Measurements from ENCODE around the gene ZNF530.

Gene ZNF530

DNA sequence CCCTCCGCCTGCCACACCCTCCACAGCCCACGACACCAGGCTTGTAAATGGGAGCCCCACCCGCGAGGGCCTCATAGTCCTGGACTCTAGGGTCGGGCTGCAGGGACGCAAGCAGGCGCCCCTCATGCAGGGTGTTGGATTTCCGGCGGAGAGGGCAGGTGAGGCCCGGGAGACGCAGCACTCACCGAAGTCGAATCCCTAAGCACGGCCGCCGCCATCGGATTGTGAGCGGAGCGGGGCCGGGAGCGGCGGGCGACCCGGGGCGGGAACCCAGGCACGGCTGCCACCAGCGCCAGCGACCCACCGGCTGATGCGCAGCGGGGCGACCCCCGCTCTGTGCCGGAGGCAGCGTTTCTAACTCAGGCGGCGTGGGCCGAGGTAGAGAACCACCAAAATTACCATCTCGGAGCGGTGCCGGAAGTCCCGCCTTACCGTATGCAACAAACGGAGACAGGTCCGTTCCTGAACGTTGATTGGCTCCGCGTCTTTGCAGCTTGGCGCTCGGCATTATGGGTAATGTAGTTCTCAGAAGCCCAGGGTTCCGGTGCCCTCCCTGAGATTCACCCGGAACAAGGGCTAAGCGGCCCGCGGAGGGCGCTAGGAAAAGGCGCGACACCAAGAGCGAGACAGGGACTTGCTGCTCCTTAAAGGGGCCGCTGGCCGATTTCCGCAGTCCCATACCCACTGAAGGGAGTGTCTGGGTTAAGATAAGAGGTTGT lies 21.0 kb upstream of the ZNF530 start, which contains the start of gene ZNF416:
ZNF416 (minus strand) TSS at position 425 of the 719 bp plus-strand sequence; CDS start at position 218, 207 bp downstream.
- Mint-ChIP-seq H3K27ac (ENCODE audit: low read depth) (peak within 1 kb of the TSS; percentile 59), H3K36me3 (ENCODE audit: insufficient read depth) (peaks cover 18% of the 10 kb centered on the region), H3K4me1 (peaks cover 27% of the 10 kb centered on the region), H3K27me3 (no peaks in the 10 kb centered on the region), H3K9me3 (peaks cover 38% of the 10 kb centered on the region), H3K4me3 (peak within 1 kb of the TSS; percentile 80)
- DNase-seq (ENCODE audit: low spot score in 2 of 2) (peak; percentile 86 to 96), ATAC-seq (replicated peaks; ENCODE audit: extremely low read depth, poor library complexity, severe bottlenecking) (peak; percentile 97)

DNA sequence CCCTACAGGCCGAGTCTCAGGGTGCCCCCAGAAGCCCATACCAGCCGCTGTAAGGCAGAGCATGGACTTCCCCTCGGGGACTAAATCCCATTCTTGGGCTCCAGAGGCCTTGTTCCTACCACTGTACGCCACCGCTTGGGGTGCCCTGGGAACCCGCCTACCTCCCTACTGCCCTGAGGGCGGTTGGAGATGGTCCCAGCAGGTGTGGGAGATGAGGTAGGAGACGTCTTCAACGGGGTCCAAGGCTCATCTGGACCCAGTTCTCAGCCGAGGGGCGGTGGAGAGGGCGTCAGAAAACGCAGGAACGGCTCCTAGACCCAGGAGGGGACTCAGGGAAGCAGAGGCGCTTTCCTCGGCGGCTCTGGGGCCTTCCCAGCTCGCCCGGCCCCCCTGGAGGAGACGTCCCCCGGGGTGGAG lies 16.6 kb upstream of the ZNF530 start:
- H3K36me3 Mint-ChIP-seq (ENCODE audit: insufficient read depth): peaks cover 5% of the 10 kb centered on the region
- DNase-seq (ENCODE audit: low spot score in 2 of 2) (no peak), ATAC-seq (replicated peaks; ENCODE audit: extremely low read depth, poor library complexity, severe bottlenecking) (no peak)
- peaks cover 14% of the 10 kb centered on the region for H3K4me1 Mint-ChIP-seq
- peaks cover 27% of the 10 kb centered on the region for H3K9me3 Mint-ChIP-seq
- H3K27me3 Mint-ChIP-seq: no peaks in the 10 kb centered on the region
- no peak overlapping the region for H3K4me3 Mint-ChIP-seq
- no peak overlapping the region for H3K27ac Mint-ChIP-seq (ENCODE audit: low read depth)

DNA sequence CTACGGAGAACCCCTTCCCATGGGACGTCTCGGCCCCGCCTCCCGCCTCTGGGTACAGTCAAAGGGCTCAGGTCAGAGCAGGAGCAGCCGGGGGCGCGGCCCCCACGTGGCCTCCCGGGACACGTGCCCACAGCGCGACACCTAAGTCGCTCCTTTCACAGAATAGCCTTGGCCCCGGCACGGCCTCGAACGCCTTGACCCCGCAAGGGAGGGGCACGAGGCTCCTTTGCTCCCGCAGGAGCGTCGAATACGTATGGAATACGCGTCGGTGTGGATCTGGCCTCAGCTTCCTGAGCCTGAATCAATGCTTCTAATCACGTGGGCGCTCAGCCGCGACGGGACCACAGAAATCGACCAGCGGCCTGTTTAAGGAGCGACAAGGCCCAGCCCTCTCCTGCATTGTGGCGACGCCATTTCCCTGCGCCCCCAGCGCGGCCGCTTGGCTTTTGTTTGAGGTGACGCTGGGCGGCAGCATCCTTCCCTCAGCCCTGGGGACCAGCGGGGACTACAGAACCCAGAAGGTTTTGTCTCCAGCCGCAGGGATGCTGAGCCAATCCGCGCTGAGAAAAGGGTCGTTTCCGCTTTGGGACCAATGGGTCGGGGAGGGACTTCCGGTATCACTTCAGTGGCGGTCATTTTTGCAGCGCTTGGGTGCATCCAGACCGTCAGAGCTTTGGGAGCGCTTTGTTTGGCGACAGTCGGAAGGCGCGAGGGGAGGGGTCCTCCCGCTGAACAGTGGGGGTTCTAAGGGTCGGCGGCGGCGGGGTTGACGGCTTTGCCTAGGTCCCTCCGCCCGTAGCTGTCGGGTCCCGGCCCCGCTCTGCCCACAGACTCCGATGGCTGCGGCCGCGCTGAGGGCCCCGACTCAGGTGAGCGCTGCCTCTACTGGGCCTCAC lies 15.9 kb upstream of the ZNF530 start, which contains the start of gene ZIK1:
ZIK1 (plus strand) TSS at position 625 of the 896 bp plus-strand sequence; CDS start at position 837, 212 bp downstream.
- H3K27me3 Mint-ChIP-seq: no peaks in the 10 kb centered on the region
- H3K4me3 Mint-ChIP-seq: peak within 1 kb of the TSS; percentile 84
- peaks cover 14% of the 10 kb centered on the region for H3K4me1 Mint-ChIP-seq
- peaks cover 5% of the 10 kb centered on the region for H3K36me3 Mint-ChIP-seq (ENCODE audit: insufficient read depth)
- peak within 1 kb of the TSS; percentile 63 for H3K27ac Mint-ChIP-seq (ENCODE audit: low read depth)
- peak; percentile 76 for ATAC-seq (replicated peaks; ENCODE audit: extremely low read depth, poor library complexity, severe bottlenecking)
- peaks cover 30% of the 10 kb centered on the region for H3K9me3 Mint-ChIP-seq
- DNase-seq (ENCODE audit: low spot score in 2 of 2): peak; percentile 51 to 69

DNA sequence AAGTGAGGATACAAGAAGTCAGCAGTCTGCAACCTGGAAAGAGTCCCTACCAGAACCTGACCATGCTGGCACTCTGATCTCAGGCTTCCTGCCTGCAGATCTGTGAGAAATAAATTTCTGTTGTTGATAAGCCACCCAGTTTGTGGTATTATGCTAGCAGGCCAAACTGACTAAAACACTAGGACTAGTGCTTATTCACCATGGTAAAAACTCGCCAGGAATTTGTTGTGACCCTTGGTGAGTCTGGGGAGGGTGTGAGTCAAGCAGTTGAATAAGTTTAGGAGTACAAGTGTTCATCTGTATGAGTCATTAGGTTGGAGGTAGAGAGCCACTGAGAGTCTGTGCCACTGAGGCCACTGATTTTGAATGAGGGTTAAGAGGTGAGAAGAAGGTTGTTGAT lies 12.2 kb upstream of the ZNF530 start:
- H3K4me1 Mint-ChIP-seq: peaks cover 13% of the 10 kb centered on the region
- DNase-seq (ENCODE audit: low spot score in 2 of 2): no peak
- no peak overlapping the region for H3K4me3 Mint-ChIP-seq
- H3K9me3 Mint-ChIP-seq: peaks cover 40% of the 10 kb centered on the region
- no peak for ATAC-seq (replicated peaks; ENCODE audit: extremely low read depth, poor library complexity, severe bottlenecking)
- peaks cover 7% of the 10 kb centered on the region for H3K36me3 Mint-ChIP-seq (ENCODE audit: insufficient read depth)
- H3K27ac Mint-ChIP-seq (ENCODE audit: low read depth): no peak overlapping the region
- no peaks in the 10 kb centered on the region for H3K27me3 Mint-ChIP-seq

DNA sequence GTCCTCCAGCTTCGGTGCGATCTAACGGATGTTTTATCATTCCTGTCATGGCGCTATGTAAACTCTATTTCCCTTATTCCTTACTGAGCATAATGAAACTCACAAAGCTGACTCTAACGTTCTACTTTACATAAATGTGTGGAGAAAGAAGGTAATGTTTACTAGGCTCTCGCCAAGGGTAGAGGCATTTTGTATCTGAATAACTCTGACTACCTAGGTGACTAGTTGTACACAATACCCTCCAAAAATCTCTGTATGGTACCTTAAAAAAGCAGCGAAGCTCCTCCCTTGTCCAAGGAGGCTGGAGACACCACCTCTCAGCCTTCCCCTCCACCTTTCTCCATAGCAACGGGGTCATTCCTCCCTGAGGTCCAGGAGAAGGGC lies 316 bp upstream of the ZNF530 start:
- Mint-ChIP-seq H3K36me3 (ENCODE audit: insufficient read depth) (peaks cover 4% of the 10 kb centered on the region), H3K9me3 (peaks cover 28% of the 10 kb centered on the region), H3K27ac (ENCODE audit: low read depth) (peak overlapping the region; percentile 68), H3K4me3 (peak overlapping the region; percentile 81), H3K4me1 (peaks cover 22% of the 10 kb centered on the region), H3K27me3 (no peaks in the 10 kb centered on the region)
- ATAC-seq (replicated peaks; ENCODE audit: extremely low read depth, poor library complexity, severe bottlenecking): no peak
- DNase-seq (ENCODE audit: low spot score in 2 of 2): no peak

DNA sequence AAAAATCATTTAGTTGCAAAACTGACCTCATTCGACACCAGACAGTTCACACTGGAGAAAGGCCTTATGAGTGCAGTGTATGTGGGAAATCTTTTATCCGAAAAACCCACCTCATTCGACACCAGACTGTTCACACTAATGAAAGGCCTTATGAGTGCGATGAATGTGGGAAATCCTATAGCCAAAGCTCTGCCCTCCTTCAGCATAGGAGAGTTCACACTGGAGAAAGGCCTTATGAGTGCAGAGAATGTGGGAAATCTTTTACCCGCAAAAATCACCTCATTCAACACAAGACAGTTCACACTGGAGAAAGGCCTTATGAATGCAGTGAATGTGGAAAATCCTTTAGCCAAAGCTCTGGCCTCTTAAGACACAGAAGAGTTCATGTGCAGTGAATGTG lies 7.2 kb downstream of the ZNF530 start:
- no peak for ATAC-seq (replicated peaks; ENCODE audit: extremely low read depth, poor library complexity, severe bottlenecking)
- H3K36me3 Mint-ChIP-seq (ENCODE audit: insufficient read depth): peaks cover 13% of the 10 kb centered on the region
- no peaks in the 10 kb centered on the region for H3K4me1 Mint-ChIP-seq
- no peak overlapping the region for H3K27ac Mint-ChIP-seq (ENCODE audit: low read depth)
- no peak for DNase-seq (ENCODE audit: low spot score in 2 of 2)
- H3K4me3 Mint-ChIP-seq: no peak overlapping the region
- H3K27me3 Mint-ChIP-seq: no peaks in the 10 kb centered on the region
- peaks cover 31% of the 10 kb centered on the region for H3K9me3 Mint-ChIP-seq

DNA sequence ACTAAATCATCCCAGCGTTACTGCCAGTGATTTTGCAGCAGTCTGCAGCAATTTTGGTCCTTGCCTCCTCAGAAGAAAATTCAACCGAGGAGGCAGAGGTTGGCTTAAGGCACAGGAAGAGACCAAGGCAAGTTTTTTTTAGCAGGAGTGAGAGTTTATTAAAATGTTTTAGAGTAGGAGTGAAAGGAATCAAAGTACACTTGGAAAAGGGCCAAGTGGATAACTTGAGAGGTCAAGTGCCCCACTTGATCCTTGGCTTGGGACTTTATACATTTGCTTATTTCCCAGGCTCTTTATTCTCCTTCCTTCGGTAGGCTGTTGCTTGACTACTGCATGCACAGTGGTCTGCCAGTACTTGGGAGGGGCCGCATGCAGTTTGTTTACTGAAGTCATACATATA lies 11.4 kb downstream of the ZNF530 start:
- Mint-ChIP-seq H3K4me1 (peaks cover 22% of the 10 kb centered on the region), H3K36me3 (ENCODE audit: insufficient read depth) (peaks cover 6% of the 10 kb centered on the region), H3K27ac (ENCODE audit: low read depth) (no peak overlapping the region), H3K4me3 (no peak overlapping the region), H3K27me3 (no peaks in the 10 kb centered on the region), H3K9me3 (peaks cover 24% of the 10 kb centered on the region)
- no peak for ATAC-seq (replicated peaks; ENCODE audit: extremely low read depth, poor library complexity, severe bottlenecking)
- DNase-seq (ENCODE audit: low spot score in 2 of 2): no peak

DNA sequence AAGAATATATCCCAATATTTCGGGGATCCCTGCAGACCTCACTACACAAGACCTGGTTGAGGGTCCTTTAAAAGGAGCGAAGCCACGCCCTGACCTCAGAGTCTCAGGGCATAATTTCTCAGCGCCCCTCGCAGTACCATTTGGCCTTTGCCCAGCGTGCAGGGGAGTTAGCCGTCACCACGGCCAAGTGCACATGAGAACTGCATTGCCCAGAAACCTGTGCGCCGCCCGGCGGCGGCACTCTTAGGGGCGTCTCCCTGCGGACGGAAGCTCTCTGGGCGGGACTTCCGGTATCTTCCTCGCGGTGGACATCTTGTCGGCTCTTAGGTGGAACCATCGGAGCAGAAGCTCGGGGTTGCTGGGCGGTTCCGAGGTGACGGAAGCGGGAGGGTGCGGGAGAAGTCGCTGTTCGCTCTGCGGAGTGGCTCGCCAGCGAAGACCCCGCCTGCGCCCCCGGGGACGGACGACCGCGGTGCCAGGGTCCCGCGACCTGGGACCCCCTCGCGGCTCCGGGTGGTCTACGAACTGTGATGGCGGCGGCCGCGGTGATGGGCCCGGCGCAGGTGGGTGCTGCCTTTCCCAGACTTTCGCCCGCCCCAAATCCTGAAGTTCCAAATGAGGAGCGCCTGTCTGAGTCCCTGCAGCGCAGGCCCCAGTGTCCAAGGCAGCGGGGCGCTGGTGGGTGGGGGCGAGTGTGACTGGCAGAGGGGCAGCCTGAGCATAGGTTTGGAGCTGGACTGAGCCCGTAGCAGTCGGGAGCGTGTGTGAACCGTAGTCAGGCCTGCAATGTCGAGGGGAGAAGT lies 14.5 kb downstream of the ZNF530 start, which contains the start of gene ZNF134:
ZNF134 (plus strand) TSS at position 302 of the 803 bp plus-strand sequence. CDS start 5,227 bp downstream, outside the sequence.
- H3K4me3 Mint-ChIP-seq: peak within 1 kb of the TSS; percentile 79
- peaks cover 15% of the 10 kb centered on the region for H3K36me3 Mint-ChIP-seq (ENCODE audit: insufficient read depth)
- H3K27ac Mint-ChIP-seq (ENCODE audit: low read depth): peak within 1 kb of the TSS; percentile 84
- no peaks in the 10 kb centered on the region for H3K27me3 Mint-ChIP-seq
- peak; percentile 74 to 78 for DNase-seq (ENCODE audit: low spot score in 2 of 2)
- peaks cover 49% of the 10 kb centered on the region for H3K9me3 Mint-ChIP-seq
- peaks cover 38% of the 10 kb centered on the region for H3K4me1 Mint-ChIP-seq
- ATAC-seq (replicated peaks; ENCODE audit: extremely low read depth, poor library complexity, severe bottlenecking): peak; percentile 100

DNA sequence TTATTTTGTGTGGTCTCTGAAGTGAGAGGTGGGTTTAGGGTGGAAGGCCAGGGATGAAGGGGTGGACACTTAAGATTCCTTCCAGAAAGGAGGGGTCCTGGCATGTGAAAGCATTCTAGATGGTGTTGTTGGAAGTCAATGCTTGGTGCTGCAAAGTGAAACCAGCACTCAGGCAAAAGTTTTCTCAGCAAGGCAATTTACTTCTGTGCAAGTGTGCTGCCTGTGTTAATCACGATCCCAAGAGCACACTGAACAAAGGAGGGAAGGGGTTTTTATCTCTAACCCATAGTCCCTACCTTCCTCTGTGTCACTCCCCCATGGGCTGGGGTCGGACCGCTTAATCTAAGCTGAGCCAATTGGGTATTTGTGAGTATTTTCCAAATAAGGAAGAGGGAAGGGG lies 15.7 kb downstream of the ZNF530 start:
- peaks cover 38% of the 10 kb centered on the region for H3K4me1 Mint-ChIP-seq
- peak overlapping the region; percentile 12 for H3K27ac Mint-ChIP-seq (ENCODE audit: low read depth)
- H3K27me3 Mint-ChIP-seq: no peaks in the 10 kb centered on the region
- peaks cover 27% of the 10 kb centered on the region for H3K36me3 Mint-ChIP-seq (ENCODE audit: insufficient read depth)
- peak overlapping the region; percentile 79 for H3K4me3 Mint-ChIP-seq
- DNase-seq (ENCODE audit: low spot score in 2 of 2) (no peak), ATAC-seq (replicated peaks; ENCODE audit: extremely low read depth, poor library complexity, severe bottlenecking) (no peak)
- H3K9me3 Mint-ChIP-seq: peaks cover 59% of the 10 kb centered on the region

DNA sequence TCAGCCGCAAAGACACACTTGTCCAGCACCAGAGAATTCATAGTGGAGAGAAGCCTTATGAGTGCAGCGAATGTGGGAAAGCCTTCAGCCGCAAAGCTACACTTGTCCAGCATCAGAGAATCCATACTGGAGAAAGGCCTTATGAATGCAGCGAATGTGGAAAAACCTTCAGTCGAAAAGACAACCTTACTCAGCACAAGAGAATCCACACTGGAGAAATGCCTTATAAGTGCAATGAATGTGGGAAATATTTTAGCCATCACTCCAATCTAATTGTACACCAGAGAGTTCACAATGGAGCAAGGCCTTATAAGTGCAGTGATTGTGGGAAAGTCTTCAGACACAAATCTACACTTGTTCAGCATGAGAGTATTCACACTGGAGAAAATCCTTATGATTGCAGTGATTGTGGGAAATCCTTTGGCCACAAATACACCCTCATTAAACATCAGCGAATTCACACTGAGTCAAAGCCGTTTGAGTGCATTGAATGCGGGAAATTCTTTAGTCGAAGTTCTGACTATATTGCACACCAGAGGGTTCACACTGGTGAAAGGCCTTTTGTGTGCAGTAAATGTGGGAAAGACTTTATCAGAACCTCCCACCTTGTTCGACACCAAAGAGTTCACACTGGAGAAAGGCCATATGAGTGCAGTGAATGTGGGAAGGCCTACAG lies 21.1 kb downstream of the ZNF530 start:
- Mint-ChIP-seq H3K4me3 (no peak overlapping the region), H3K27ac (ENCODE audit: low read depth) (no peak overlapping the region), H3K36me3 (ENCODE audit: insufficient read depth) (peaks cover 32% of the 10 kb centered on the region), H3K4me1 (peaks cover 18% of the 10 kb centered on the region), H3K9me3 (peaks cover 58% of the 10 kb centered on the region), H3K27me3 (no peaks in the 10 kb centered on the region)
- ATAC-seq (replicated peaks; ENCODE audit: extremely low read depth, poor library complexity, severe bottlenecking) (no peak), DNase-seq (ENCODE audit: low spot score in 2 of 2) (no peak)

DNA sequence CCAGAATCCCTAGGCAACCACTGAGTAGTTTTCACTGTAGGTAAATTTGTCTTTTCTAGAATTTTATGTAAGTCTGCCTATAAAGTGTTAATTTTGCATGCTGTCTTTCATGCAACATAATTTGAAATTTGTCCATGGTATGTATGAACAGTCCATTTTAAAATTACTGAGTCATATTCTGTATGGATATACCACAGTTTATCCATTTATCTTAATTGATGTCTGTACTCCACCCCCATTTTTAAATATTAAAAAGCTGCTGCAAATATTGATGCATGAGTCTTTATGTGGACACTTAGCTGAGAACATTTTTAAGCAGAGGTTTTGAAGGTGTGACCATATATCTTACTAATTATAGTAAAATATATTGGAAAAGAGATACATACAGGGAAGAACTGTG lies 23.4 kb downstream of the ZNF530 start:
- ATAC-seq (replicated peaks; ENCODE audit: extremely low read depth, poor library complexity, severe bottlenecking) (no peak), DNase-seq (ENCODE audit: low spot score in 2 of 2) (no peak)
- no peaks in the 10 kb centered on the region for H3K27me3 Mint-ChIP-seq
- peaks cover 22% of the 10 kb centered on the region for H3K36me3 Mint-ChIP-seq (ENCODE audit: insufficient read depth)
- no peak overlapping the region for H3K4me3 Mint-ChIP-seq
- peaks cover 1% of the 10 kb centered on the region for H3K4me1 Mint-ChIP-seq
- peaks cover 44% of the 10 kb centered on the region for H3K9me3 Mint-ChIP-seq
- H3K27ac Mint-ChIP-seq (ENCODE audit: low read depth): no peak overlapping the region
